DOHH2 (cell line): ENCODE data around the gene FERMT1.

Experiments used
- H3F3A ChIP-seq: fragments of 200-600 bp; sonication (generic), shearing (Covaris generic); 2 replicates; pipeline ENCODE4 v1.6.0; 2016; ENCODE audit warnings: antibody characterized with exemption, mild to moderate bottlenecking; ENCODE audit not compliant: control insufficient read depth, insufficient read depth
- H3K27ac ChIP-seq: fragments of 200-600 bp; sonication (generic); 2 replicates; pipeline ENCODE4 v1.5.1; 2014; ENCODE audit warnings: low read depth, mild to moderate bottlenecking, low read length, moderate library complexity
- H3K27me3 ChIP-seq: fragments of 200-600 bp; sonication (generic); 2 replicates; pipeline ENCODE4 v1.6.1; 2014; ENCODE audit warnings: mild to moderate bottlenecking, low read length, mixed read lengths; ENCODE audit not compliant: control insufficient read depth
- H3K36me3 ChIP-seq: fragments of 200-600 bp; sonication (generic); 2 replicates; pipeline ENCODE4 v1.6.1; 2014; ENCODE audit warnings: mild to moderate bottlenecking, low read length, moderate library complexity, mixed read lengths; ENCODE audit not compliant: control insufficient read depth
- H3K4me1 ChIP-seq: fragments of 200-600 bp; sonication (generic); 2 replicates; pipeline ENCODE4 v1.6.1; 2014; ENCODE audit warnings: mild to moderate bottlenecking, low read length, mixed read lengths; ENCODE audit not compliant: control insufficient read depth
- H3K4me2 ChIP-seq: fragments of 200-600 bp; sonication (generic); 2 replicates; pipeline ENCODE4 v1.6.0; 2014; ENCODE audit warnings: mild to moderate bottlenecking, low read length, moderate library complexity
- H3K4me3 ChIP-seq: fragments of 200-600 bp; sonication (generic); 2 replicates; pipeline ENCODE4 v1.5.1; 2014; ENCODE audit warnings: mild to moderate bottlenecking, low read length, mixed read lengths
- H3K79me2 ChIP-seq: fragments of 200-600 bp; sonication (generic); 2 replicates; pipeline ENCODE4 v1.6.1; 2014; ENCODE audit warnings: mild to moderate bottlenecking, low read length, mixed read lengths; ENCODE audit not compliant: control insufficient read depth
- H3K9me2 ChIP-seq: fragments of 200-600 bp; sonication (generic); replicated peaks from 2 replicates; pipeline ENCODE4 v1.6.1; 2014; ENCODE audit warnings: mild to moderate bottlenecking, low read length, mixed read lengths; ENCODE audit not compliant: control insufficient read depth
- H3K9me3 ChIP-seq: fragments of 200-600 bp; sonication (generic); 2 replicates; pipeline ENCODE4 v1.6.1; 2014; ENCODE audit warnings: antibody characterized with exemption, low read length, mixed read lengths; ENCODE audit not compliant: control insufficient read depth, insufficient read depth
- H4K20me1 ChIP-seq: fragments of 200-600 bp; sonication (generic); 2 replicates; pipeline ENCODE4 v1.6.0; 2014; ENCODE audit warnings: low read depth, mild to moderate bottlenecking, antibody characterized with exemption, low read length, moderate library complexity; ENCODE audit not compliant: control insufficient read depth, insufficient read depth
- EZH2phosphoT487 ChIP-seq: fragments of 200-600 bp; sonication (generic); IDR thresholded peaks from 2 replicates; pipeline ENCODE4 v1.6.1; 2017; ENCODE audit warnings: borderline replicate concordance, mild to moderate bottlenecking, antibody characterized with exemption, low read length, moderate library complexity, mixed read lengths
- TF ChIP-seq, protein P1 (sequence below): fragments of 200-600 bp; sonication (generic); IDR thresholded peaks from one replicate; pipeline ENCODE4 v1.5.1; 2014; ENCODE audit warnings: antibody characterized with exemption, mild to moderate bottlenecking, low read depth, low read length; ENCODE audit not compliant: poor library complexity, severe bottlenecking

The FERMT1 gene

DNA sequence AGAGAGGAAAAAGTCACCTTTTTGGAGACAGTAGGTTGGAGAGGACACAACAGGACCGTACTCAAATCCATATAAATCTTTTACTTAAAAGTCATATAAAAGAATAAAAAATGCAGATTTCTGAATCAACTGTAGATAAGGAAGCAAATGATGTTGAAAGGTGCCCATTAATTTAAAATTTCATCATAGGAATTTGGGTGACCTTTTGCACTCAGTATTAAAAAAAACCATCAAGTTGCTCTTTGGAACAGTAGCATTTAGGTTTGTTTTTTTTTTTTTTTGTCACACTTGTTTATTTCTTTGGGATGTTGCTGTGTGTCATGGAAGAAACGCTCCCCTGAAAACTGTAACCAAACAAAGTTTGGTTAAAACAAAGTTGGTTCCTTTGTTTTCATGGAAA lies 48.0 kb downstream of the FERMT1 start:
- no peaks in the 10 kb centered on the region for H3K9me3 ChIP-seq
- H3K79me2 ChIP-seq: no peaks in the 10 kb centered on the region
- TF ChIP-seq, protein P1, sequence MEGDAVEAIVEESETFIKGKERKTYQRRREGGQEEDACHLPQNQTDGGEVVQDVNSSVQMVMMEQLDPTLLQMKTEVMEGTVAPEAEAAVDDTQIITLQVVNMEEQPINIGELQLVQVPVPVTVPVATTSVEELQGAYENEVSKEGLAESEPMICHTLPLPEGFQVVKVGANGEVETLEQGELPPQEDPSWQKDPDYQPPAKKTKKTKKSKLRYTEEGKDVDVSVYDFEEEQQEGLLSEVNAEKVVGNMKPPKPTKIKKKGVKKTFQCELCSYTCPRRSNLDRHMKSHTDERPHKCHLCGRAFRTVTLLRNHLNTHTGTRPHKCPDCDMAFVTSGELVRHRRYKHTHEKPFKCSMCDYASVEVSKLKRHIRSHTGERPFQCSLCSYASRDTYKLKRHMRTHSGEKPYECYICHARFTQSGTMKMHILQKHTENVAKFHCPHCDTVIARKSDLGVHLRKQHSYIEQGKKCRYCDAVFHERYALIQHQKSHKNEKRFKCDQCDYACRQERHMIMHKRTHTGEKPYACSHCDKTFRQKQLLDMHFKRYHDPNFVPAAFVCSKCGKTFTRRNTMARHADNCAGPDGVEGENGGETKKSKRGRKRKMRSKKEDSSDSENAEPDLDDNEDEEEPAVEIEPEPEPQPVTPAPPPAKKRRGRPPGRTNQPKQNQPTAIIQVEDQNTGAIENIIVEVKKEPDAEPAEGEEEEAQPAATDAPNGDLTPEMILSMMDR: no peak
- TF ChIP-seq EZH2phosphoT487: no peak
- H3K4me1 ChIP-seq: no peaks in the 10 kb centered on the region
- peaks cover 7% of the 10 kb centered on the region; the same call in 1 of the 2 replicates for H3K27me3 ChIP-seq
- no peak overlapping the region for H3K27ac ChIP-seq
- no peaks in the 10 kb centered on the region for H3F3A ChIP-seq
- H3K9me2 ChIP-seq: no peaks in the 10 kb centered on the region
- no peak overlapping the region for H3K4me3 ChIP-seq
- no peak overlapping the region for H3K4me2 ChIP-seq
- no peaks in the 10 kb centered on the region for H4K20me1 ChIP-seq
- H3K36me3 ChIP-seq: no peaks in the 10 kb centered on the region

DNA sequence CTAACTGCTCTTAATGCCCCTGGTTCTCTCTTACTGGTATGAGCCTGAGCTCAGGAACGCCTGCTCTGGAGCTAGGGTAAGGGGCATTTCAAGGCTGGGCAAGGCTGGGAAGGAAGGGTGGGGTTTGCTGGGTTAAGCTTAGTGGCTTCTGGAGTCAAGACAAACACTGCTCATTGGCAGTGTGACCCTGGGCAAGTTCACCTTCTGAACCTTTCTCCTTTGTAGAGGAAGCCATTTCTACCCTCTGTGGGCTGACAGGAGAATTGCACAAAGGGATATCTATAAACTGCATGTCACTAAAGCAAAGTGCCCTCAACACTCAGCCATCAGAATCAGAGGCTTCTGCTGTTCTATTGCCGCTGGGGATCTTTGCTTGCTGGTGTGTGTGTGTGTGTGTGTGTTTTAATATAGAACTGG lies 48.7 kb downstream of the FERMT1 start:
- Histone ChIP-seq H3K9me3 (no peaks in the 10 kb centered on the region), H3K4me1 (no peaks in the 10 kb centered on the region), H4K20me1 (no peaks in the 10 kb centered on the region), H3K4me2 (no peak overlapping the region), H3F3A (no peaks in the 10 kb centered on the region), H3K4me3 (no peak overlapping the region), H3K36me3 (no peaks in the 10 kb centered on the region), H3K27me3 (peaks cover 3% of the 10 kb centered on the region; the same call in 1 of the 2 replicates), H3K79me2 (no peaks in the 10 kb centered on the region), H3K9me2 (no peaks in the 10 kb centered on the region), H3K27ac (no peak overlapping the region)
- TF ChIP-seq, protein P1: peak; percentile 27
- TF ChIP-seq EZH2phosphoT487: no peak

DNA sequence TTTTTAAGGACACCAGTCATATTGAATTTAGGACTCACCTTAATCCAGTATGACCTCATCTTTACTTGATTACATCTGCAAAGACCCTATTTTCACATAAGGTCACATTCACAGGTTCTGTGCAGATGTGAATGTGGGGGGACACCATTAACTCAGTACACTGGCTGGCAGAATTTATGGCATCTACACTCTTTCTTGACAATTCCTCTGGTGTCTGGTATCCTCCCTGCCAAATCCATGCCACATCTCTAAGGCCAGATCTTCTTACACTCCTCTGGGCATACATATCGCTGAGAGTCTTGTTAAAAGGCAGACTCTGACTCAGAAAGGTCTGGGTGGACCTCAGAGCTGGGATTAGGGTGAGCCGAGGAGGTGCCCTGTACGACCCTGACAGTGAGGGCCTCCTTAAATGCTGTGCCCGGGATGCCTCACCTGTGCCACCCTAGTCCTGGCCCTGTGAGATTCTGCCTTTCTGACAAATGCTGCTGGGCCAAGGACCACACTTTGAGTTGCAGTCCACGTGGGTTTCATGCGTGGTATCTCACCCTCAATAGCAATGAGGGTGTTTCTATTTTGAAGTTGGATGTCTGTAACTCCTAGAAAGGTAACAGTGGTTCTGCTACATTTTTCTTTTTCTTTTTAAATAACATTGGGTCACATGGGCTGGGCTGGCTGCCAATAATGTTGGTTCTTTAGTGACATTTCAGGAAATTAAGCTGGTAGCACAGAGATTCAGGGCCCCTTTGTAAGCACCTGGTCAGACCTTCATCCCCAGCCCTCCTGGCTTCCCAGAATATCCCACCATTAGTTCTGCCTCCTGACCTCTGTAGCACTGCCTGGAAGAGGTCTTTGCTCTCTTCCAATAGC lies 51.8 kb downstream of the FERMT1 start:
- Histone ChIP-seq H4K20me1 (no peaks in the 10 kb centered on the region), H3K27ac (no peak overlapping the region), H3F3A (no peaks in the 10 kb centered on the region), H3K27me3 (peaks cover 4% of the 10 kb centered on the region; the same call in 1 of the 2 replicates), H3K9me3 (no peaks in the 10 kb centered on the region), H3K36me3 (no peaks in the 10 kb centered on the region), H3K4me1 (no peaks in the 10 kb centered on the region), H3K4me2 (no peak overlapping the region), H3K4me3 (no peak overlapping the region), H3K79me2 (no peaks in the 10 kb centered on the region), H3K9me2 (no peaks in the 10 kb centered on the region)
- no peak for TF ChIP-seq EZH2phosphoT487
- TF ChIP-seq, protein P1: no peak
